Subcutaneous preadipocyte (primary cell): Measurements from ENCODE around the gene ANXA11. TPM values are rescaled to one million over a fixed set of nuclear protein-coding genes. Genes with fewer than 3 reads are reported as not detected.

Experiments used
- small RNA-seq: library from RNA; depleted of rRNA; stranded (forward); fragments of <200 nt; gene quantifications from one replicate; pipeline ENCODE3, GENCODE V24; 2012
- total RNA-seq: library from RNA; depleted of rRNA; stranded (reverse); fragments of >200 nt; gene quantifications from 2 replicates; pipeline ENCODE4 v1.2.3, GENCODE V29; 2012

The ANXA11 gene
- total RNA-seq: 122 and 135 TPM in 2 replicates

DNA sequence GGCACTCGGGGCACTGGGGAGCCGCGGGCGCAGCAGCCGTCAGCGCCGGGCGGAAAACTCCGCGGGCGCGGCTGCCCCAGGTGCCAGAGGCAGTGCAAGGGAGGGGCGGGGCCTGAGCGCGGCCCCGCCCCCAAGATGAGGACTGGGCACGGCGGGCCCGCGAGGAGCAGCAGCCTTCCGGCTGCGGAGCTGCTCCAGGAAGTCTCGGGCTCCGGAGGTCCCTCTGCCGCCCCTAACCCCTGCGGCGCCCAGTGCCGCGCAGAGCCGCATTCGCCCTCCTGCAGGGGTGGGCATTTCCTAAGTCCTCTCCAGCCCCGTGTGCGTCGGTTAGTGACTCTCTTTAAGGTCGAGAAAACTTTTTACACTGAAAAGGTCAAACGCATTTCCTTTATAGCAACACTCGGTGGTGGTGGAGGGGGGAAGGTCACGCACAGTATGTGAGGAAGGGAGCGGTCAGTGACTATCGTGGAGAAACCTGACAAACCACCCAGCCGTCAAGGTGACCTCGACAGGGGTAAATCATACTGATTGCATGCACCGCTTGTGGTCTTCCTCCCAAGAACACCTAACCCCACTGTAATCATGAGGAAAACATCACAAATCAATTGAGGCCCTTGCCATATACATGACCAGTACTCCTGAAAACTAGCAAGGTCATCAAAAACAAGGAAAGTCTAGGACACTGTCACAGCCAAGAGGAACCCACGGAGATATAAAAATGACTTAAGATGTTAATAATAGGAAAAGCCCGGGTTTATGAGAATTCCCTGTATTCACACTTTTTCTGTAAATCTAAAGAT, at the start of gene ANXA11:
TSS of gene ANXA11 (minus strand) at position 61 of the 800 bp plus-strand sequence. CDS start 32,676 bp downstream, outside the sequence.

GRCh38 chr10:80132299-80133139, 72.8 kb downstream of the ANXA11 start, which contains the start of gene PLAC9:
TSS of gene PLAC9 (plus strand) at chr10:80132730. CDS start at chr10:80132763, 33 bp downstream.

Small RNA genes within 50 kb of the gene (small RNA-seq; reads per million reads assigned to genes)
- gene RPS12P2: not detected

Other genes with a start within 250 kb of the ANXA11 start
- 8.4 and 12.1 TPM in 2 replicates for gene TMEM254, start 126.9 kb downstream of the ANXA11 start, total RNA-seq
- gene PLAC9, start 72.8 kb downstream of the ANXA11 start, total RNA-seq: 24.8 and 33.8 TPM in 2 replicates
- not detected in 2 replicates for gene MAT1A, start 84.1 kb upstream of the ANXA11 start, total RNA-seq
- gene DYDC1, start 151.2 kb upstream of the ANXA11 start, total RNA-seq: not detected in 2 replicates
- gene DYDC2, start 151.2 kb upstream of the ANXA11 start, total RNA-seq: not detected in 2 replicates
- 4.7 and 8.5 TPM in 2 replicates for gene PRXL2A, start 203.0 kb upstream of the ANXA11 start, total RNA-seq
- 23.5 and 41.1 TPM in 2 replicates for gene TSPAN14, start 248.8 kb upstream of the ANXA11 start, total RNA-seq